Measurements from ENCODE around the gene DCUN1D2. TPM values are rescaled to one million over a fixed set of nuclear protein-coding genes. Genes with fewer than 3 reads are reported as not detected.

Gene DCUN1D2
- polyA plus RNA-seq, 1 experiment, result 11.0 TPM

DNA sequence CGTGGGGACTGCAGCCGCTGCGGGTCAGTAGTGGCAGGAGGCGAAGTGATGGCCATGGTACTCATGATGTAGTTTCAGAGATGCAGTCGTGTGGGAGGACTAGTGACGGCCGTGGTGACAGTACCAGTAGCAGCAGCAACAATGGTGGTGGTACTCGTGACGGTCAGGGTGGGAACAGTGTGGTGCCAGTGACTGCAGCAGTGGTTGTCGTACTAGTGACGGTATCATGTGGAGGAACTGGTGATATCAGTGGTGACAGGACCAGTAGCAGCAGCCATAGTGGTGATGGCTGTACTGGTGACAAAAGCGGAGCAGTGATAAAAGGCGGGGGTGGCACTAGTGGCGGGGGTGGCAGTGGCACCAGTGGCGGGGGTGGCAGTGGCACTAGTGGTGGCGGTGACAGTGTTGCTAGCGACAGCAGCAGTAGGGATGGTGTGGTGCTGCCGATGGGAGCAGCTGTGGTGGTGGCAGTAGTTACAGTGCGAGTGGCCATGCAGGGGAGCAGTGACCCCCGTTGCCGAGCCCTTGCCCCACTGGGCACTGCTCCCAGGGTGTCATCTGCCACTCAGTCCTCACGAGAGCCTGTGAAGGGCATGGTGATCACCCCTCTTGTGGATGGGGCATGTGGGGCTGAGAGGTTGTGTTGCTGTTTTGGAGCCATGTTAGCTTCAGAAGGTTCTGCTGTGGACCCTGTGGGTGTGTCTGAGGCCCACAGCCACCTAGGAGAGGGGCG is 60.0 kb downstream of the DCUN1D2 start:
- Histone ChIP-seq H3K9me3 (ENCODE audit: control insufficient read depth, insufficient read depth, low read length) (peaks cover 7% of the 10 kb centered on the region; the same call in 1 of the 2 replicates), H3K27ac (ENCODE audit: low read depth, low read length) (no peak overlapping the region), H3K27me3 (ENCODE audit: control insufficient read depth, insufficient read depth, low read length) (no peaks in the 10 kb centered on the region), H3K4me3 (ENCODE audit: low read depth, low read length) (no peak overlapping the region)
- POLR2A ChIA-PET, result no interaction called here
- no peak for DNase-seq (ENCODE audit: low read depth, low spot score)
- CTCF ChIA-PET, result no interaction called here
- TF ChIP-seq, protein P1, sequence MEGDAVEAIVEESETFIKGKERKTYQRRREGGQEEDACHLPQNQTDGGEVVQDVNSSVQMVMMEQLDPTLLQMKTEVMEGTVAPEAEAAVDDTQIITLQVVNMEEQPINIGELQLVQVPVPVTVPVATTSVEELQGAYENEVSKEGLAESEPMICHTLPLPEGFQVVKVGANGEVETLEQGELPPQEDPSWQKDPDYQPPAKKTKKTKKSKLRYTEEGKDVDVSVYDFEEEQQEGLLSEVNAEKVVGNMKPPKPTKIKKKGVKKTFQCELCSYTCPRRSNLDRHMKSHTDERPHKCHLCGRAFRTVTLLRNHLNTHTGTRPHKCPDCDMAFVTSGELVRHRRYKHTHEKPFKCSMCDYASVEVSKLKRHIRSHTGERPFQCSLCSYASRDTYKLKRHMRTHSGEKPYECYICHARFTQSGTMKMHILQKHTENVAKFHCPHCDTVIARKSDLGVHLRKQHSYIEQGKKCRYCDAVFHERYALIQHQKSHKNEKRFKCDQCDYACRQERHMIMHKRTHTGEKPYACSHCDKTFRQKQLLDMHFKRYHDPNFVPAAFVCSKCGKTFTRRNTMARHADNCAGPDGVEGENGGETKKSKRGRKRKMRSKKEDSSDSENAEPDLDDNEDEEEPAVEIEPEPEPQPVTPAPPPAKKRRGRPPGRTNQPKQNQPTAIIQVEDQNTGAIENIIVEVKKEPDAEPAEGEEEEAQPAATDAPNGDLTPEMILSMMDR (IDR thresholded peaks at IDR 0.05; ENCODE audit: low read depth, low read length), result no peak

DNA sequence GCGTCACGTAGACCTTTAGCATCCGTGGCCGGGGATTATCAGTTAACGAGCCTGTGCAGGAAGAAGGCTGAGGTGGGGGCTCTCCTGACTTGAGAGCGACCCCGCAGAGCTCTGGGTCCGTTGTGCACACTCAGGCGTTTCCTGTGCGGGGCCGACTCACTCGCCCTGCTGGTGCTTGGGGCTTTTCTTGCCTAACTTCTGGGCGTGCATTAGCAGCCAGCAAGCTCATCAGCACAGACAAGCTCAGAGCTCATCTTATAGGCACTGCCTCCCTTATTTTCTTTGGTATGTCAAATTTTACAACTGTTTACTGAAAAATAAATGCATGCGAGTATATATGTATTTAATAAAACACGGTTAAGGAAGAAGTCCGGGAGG is 60.9 kb downstream of the DCUN1D2 start:
- ChIA-PET POLR2A (interaction anchor here (0.9 kb wide), 1 partner anchor 16 kb away, joined by 3 read pairs; no protein-coding TSS in a partner anchor), CTCF (no interaction called here)
- Histone ChIP-seq H3K27ac (ENCODE audit: low read depth, low read length) (no peak overlapping the region), H3K27me3 (ENCODE audit: control insufficient read depth, insufficient read depth, low read length) (no peaks in the 10 kb centered on the region), H3K9me3 (ENCODE audit: control insufficient read depth, insufficient read depth, low read length) (peaks cover 7% of the 10 kb centered on the region; the same call in 1 of the 2 replicates), H3K4me3 (ENCODE audit: low read depth, low read length) (no peak overlapping the region)
- DNase-seq (ENCODE audit: low read depth, low spot score), result no peak
- TF ChIP-seq, protein P1 (IDR thresholded peaks at IDR 0.05; ENCODE audit: low read depth, low read length), result no peak

DNA sequence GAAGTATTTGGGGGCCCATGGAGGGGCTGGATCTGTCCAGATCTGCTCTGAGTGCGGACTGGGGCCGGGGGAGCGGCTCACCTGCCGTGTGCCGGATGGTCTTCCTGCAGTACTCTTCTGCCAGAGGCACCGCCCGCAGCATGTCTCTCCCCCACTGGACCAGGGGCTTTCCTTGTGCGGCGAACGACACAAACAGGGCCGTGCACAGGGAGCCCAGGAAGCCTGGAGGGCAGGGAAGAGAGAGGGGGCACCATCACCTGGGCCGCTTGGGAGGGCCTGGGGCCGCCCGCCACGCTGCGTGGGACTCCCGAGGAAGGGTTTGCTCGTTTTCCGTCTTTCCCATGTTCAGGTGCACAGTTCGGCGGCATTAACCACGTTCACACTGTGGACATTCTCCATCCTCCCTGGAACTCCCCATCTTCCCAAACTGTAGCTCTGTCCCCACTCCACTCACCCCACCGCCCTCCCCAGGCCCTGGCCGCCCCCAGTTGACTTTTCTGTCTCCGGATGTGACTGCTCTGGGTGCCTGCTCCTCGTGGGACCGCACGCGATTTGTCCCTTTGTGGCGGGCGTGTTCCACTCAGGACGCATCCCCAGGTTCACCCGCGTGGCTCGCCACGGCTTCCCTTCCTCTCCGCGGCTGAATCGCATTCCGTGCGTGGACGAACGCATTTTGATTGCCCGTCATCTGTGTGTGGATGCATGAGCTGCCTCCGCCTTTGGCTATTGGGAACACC is 61.5 kb downstream of the DCUN1D2 start:
- TF ChIP-seq, protein P1 (IDR thresholded peaks at IDR 0.05; ENCODE audit: low read depth, low read length), result no peak
- H3K27ac ChIP-seq (ENCODE audit: low read depth, low read length), result no peak overlapping the region
- ChIA-PET POLR2A (interaction anchor here (0.9 kb wide), 1 partner anchor 17 kb away, joined by 3 read pairs; no protein-coding TSS in a partner anchor), CTCF (no interaction called here)
- H3K27me3 ChIP-seq (ENCODE audit: control insufficient read depth, insufficient read depth, low read length), result no peaks in the 10 kb centered on the region
- H3K9me3 ChIP-seq (ENCODE audit: control insufficient read depth, insufficient read depth, low read length), result peaks cover 7% of the 10 kb centered on the region; the same call in 1 of the 2 replicates
- no peak overlapping the region for H3K4me3 ChIP-seq (ENCODE audit: low read depth, low read length)
- no peak for DNase-seq (ENCODE audit: low read depth, low spot score)

DNA sequence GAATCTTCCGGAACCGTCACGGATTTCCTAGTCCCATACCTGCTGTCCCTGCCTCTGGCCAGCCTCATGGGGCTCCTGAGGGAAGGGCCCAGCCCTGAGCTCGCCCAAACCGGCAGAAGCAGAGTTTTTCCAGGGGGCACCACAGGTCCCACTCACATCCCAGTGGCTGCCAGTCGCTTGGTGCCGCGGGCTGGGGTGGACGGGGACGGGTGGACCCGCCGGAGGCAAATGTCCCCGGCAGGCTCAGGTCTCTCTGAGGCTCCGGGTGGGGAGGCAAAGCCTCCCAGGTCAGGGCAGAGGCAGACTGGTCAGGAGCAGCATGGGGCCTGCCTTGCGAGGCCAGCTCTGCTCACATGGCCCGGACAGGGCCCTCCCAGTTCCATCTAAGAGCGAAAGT is 62.0 kb downstream of the DCUN1D2 start:
- Histone ChIP-seq H3K27ac (ENCODE audit: low read depth, low read length) (peak overlapping the region; percentile 39), H3K4me3 (ENCODE audit: low read depth, low read length) (no peak overlapping the region), H3K9me3 (ENCODE audit: control insufficient read depth, insufficient read depth, low read length) (peaks cover 7% of the 10 kb centered on the region; the same call in 1 of the 2 replicates), H3K27me3 (ENCODE audit: control insufficient read depth, insufficient read depth, low read length) (no peaks in the 10 kb centered on the region)
- TF ChIP-seq, protein P1 (IDR thresholded peaks at IDR 0.05; ENCODE audit: low read depth, low read length), result no peak
- CTCF ChIA-PET, result no interaction called here
- POLR2A ChIA-PET, result no interaction called here
- no peak for DNase-seq (ENCODE audit: low read depth, low spot score)
